KMS-11 (cell line): ENCODE measurements around the gene DDX31.

ENCODE experiments used
- H2AFZ ChIP-seq: fragments of 200-600 bp; sonication (generic); 2 replicates; pipeline ENCODE4 v1.6.1; 2016; ENCODE audit warnings: antibody characterized with exemption, mixed run types, low read depth
- H3K27ac ChIP-seq: fragments of 200-600 bp; sonication (generic); 2 replicates; pipeline ENCODE4 v1.6.1; 2016; ENCODE audit warnings: mild to moderate bottlenecking, mixed run types
- H3K27me3 ChIP-seq: fragments of 200-600 bp; sonication (generic); 2 replicates; pipeline ENCODE4 v1.6.1; 2017; ENCODE audit warnings: mild to moderate bottlenecking, low read depth, mixed run types, moderate library complexity; ENCODE audit not compliant: insufficient read depth
- H3K36me3 ChIP-seq: fragments of 200-600 bp; sonication (generic); 2 replicates; pipeline ENCODE4 v1.6.1; 2017; ENCODE audit warnings: mild to moderate bottlenecking, mixed run types; ENCODE audit not compliant: insufficient read depth
- H3K4me1 ChIP-seq: fragments of 200-600 bp; sonication (generic); 2 replicates; pipeline ENCODE4 v1.6.1; 2016; ENCODE audit warnings: mild to moderate bottlenecking, low read depth, mixed run types; ENCODE audit not compliant: poor library complexity, severe bottlenecking
- H3K4me2 ChIP-seq: fragments of 200-600 bp; sonication (generic); 2 replicates; pipeline ENCODE4 v1.7.0; 2016; ENCODE audit warnings: mild to moderate bottlenecking, mixed run types
- H3K4me3 ChIP-seq: fragments of 200-600 bp; sonication (generic); IDR thresholded peaks from 2 replicates; pipeline ENCODE4 v1.6.1; 2017; ENCODE audit warnings: low read depth, low read length, mixed read lengths; ENCODE audit not compliant: insufficient read depth
- H3K79me2 ChIP-seq: fragments of 200-600 bp; sonication (generic); 2 replicates; pipeline ENCODE4 v1.6.1; 2016; ENCODE audit warnings: low read depth, mixed run types; ENCODE audit not compliant: insufficient read depth
- H3K9ac ChIP-seq: fragments of 200-600 bp; sonication (generic); 2 replicates; pipeline ENCODE4 v1.6.1; 2016; ENCODE audit warnings: mild to moderate bottlenecking, mixed run types
- H4K20me1 ChIP-seq: fragments of 200-600 bp; sonication (generic); 2 replicates; pipeline ENCODE4 v1.6.1; 2016; ENCODE audit warnings: mild to moderate bottlenecking, mixed run types; ENCODE audit not compliant: insufficient read depth
- TF ChIP-seq, protein P1 (sequence below): fragments of 200-600 bp; sonication (generic); conservative IDR thresholded peaks from 2 replicates; pipeline ENCODE4 v1.6.1; 2017; ENCODE audit warnings: low read depth, mild to moderate bottlenecking, antibody characterized with exemption, low read length, moderate library complexity, mixed read lengths

The DDX31 gene

DNA sequence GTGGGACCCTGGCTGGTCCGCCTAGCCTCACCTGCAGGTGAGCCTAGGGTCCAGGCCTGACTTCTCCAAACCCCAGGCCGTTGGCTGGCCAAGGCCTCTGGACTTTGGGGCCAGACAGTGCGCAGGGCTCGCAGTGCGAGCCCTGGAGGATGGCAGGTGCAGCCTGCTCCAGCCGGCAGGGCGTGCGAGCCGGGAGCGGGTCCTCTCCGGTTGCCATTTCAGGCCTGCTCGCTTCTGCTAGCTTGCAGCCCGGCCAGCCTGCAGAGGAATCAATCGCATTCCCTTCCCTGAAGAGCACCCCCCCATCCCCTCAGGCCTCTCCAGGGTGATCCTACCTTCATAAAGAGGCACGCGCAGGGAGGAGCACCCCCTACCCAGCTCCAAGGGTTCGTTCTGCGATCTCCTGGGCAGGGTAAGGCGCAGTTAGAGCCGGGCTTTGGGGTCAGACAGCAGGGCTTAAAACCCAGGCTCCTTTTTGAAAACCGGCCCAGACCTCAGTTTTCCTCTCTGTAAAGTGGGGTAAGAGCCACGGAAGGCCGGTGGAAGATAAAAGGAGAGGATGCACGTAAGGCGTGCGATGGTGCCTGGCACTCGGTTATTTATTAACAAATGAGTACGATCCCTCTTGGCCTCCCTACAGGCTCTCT lies 81.2 kb downstream of the DDX31 start:
- no peak overlapping the region for H3K4me3 ChIP-seq
- no peak overlapping the region for H2AFZ ChIP-seq
- no peak overlapping the region for H3K27ac ChIP-seq
- H3K36me3 ChIP-seq, result no peaks in the 10 kb centered on the region
- H3K27me3 ChIP-seq, result no peaks in the 10 kb centered on the region; the same call in 1 of the 2 replicates
- H3K9ac ChIP-seq, result no peak overlapping the region
- H4K20me1 ChIP-seq, result no peaks in the 10 kb centered on the region
- H3K79me2 ChIP-seq, result no peaks in the 10 kb centered on the region
- H3K4me2 ChIP-seq, result no peak overlapping the region
- H3K4me1 ChIP-seq, result no peaks in the 10 kb centered on the region
- TF ChIP-seq, protein P1, sequence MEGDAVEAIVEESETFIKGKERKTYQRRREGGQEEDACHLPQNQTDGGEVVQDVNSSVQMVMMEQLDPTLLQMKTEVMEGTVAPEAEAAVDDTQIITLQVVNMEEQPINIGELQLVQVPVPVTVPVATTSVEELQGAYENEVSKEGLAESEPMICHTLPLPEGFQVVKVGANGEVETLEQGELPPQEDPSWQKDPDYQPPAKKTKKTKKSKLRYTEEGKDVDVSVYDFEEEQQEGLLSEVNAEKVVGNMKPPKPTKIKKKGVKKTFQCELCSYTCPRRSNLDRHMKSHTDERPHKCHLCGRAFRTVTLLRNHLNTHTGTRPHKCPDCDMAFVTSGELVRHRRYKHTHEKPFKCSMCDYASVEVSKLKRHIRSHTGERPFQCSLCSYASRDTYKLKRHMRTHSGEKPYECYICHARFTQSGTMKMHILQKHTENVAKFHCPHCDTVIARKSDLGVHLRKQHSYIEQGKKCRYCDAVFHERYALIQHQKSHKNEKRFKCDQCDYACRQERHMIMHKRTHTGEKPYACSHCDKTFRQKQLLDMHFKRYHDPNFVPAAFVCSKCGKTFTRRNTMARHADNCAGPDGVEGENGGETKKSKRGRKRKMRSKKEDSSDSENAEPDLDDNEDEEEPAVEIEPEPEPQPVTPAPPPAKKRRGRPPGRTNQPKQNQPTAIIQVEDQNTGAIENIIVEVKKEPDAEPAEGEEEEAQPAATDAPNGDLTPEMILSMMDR, result no peak

DNA sequence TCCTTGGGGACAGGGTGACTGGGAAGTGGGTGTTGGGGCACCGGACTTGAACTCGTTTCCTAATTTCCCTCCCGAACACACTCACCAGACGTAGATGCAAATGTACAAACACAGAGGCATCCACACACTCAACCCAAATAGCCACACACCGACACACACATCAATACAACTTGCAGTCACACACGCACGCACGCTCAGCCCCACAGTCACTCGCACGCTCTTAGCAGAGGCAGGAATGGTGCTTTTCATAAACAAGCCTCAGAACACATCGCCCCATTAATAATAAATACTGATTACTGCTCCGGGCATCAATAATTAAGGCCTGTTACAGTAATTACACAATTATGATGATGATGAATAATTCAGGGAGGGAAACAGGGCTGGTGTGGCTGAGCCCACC lies 81.7 kb downstream of the DDX31 start:
- Histone ChIP-seq H3K4me1 (no peaks in the 10 kb centered on the region), H3K4me2 (no peak overlapping the region), H3K9ac (no peak overlapping the region), H3K36me3 (no peaks in the 10 kb centered on the region), H3K27me3 (no peaks in the 10 kb centered on the region; the same call in 1 of the 2 replicates), H2AFZ (no peak overlapping the region), H3K4me3 (no peak overlapping the region), H4K20me1 (no peaks in the 10 kb centered on the region), H3K79me2 (no peaks in the 10 kb centered on the region), H3K27ac (no peak overlapping the region)
- TF ChIP-seq, protein P1, result no peak

DNA sequence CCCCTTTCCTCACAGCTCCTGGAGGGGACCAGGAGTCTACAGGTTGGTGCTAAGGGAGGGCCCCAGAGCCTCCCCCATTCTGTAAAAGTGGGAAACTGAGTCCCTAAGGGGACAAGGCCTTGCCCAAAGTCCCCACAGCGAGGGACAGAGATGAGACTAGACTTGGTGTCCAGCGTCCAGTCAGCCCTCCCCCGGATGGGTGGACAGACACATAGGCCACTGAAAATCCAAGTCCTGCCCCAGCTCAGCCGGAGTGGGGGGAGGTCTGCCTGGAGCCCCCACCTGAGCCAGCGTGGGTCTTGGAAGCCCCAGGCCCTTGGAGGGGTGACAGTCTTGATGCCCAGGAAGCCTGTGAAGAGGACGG lies 82.2 kb downstream of the DDX31 start:
- no peaks in the 10 kb centered on the region for H3K36me3 ChIP-seq
- H2AFZ ChIP-seq, result no peak overlapping the region
- no peak overlapping the region for H3K27ac ChIP-seq
- H3K4me1 ChIP-seq, result no peaks in the 10 kb centered on the region
- no peak overlapping the region for H3K9ac ChIP-seq
- H3K27me3 ChIP-seq, result no peaks in the 10 kb centered on the region; the same call in 1 of the 2 replicates
- TF ChIP-seq, protein P1, result no peak
- H3K79me2 ChIP-seq, result no peaks in the 10 kb centered on the region
- H3K4me3 ChIP-seq, result no peak overlapping the region
- no peaks in the 10 kb centered on the region for H4K20me1 ChIP-seq
- no peak overlapping the region for H3K4me2 ChIP-seq

DNA sequence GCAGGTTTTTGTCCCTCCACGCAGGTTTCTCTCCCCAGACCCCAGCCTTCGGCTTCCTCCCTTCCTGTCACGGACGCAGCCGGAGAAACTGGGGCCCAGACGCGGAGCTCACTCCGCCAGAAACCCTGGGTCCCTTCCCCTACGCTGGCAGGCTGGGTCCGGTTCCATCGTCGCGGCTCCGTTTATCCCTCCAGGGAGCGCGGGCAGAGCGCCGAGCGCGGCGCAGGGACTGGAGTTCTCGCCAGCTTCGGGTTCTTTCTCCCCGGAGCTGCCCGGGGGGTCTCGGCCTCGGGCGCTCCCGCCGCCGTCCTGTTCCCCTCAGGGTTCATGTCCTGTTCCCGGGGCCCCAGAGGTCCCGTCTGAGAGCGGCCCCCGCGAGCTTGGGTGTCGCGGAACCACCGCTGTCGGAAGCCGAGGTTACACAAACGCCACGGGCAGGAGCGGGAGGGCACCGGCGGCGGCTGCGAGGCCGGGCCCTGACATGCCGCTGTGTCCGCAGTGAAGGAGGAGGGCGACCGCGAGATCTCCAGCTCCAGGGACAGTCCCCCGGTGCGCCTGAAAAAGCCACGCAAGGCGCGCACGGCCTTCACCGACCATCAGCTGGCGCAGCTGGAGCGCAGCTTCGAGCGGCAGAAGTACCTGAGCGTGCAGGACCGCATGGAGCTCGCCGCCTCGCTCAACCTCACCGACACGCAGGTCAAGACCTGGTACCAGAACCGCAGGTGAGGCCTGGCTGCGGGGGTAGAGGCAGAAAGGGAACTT lies 82.8 kb downstream of the DDX31 start:
- no peaks in the 10 kb centered on the region for H4K20me1 ChIP-seq
- H3K27me3 ChIP-seq, result no peaks in the 10 kb centered on the region; the same call in 1 of the 2 replicates
- no peak overlapping the region for H3K9ac ChIP-seq
- H3K36me3 ChIP-seq, result no peaks in the 10 kb centered on the region
- H3K4me2 ChIP-seq, result no peak overlapping the region
- H3K4me1 ChIP-seq, result no peaks in the 10 kb centered on the region
- H2AFZ ChIP-seq, result no peak overlapping the region
- H3K79me2 ChIP-seq, result no peaks in the 10 kb centered on the region
- H3K4me3 ChIP-seq, result no peak overlapping the region
- TF ChIP-seq, protein P1, result no peak
- H3K27ac ChIP-seq, result no peak overlapping the region
